Thoracic aorta (tissue), 2 donors: ENCODE measurements around the gene PHACTR1. TPM values are rescaled to one million over a fixed set of nuclear protein-coding genes. Genes with fewer than 3 reads are reported as not detected.
"Not testable (repeated sequence)": the region's sequence is repeated elsewhere in the genome, so short reads cannot be mapped to it uniquely, and the experiment has no call there.

Experiments used
- ATAC-seq: fragments of 150-250 bp; one replicate; pipeline ENCODE4 v1.8.0; 2017; ENCODE audit warnings: low read depth; ENCODE audit not compliant: insufficient number of reproducible peaks, low FRiP score
- DNase-seq: peaks from one replicate; pipeline ENCODE4 v3.0.0-alpha.2; 2020; ENCODE audit warnings: low spot score
- H3K27ac ChIP-seq, 2 donors: fragments of 200-600 bp; sonication (generic); 1 replicate in 1 of 2; 2 replicates in 1 of 2; pipeline ENCODE4 v1.5.1; 2016; ENCODE audit warnings: mild to moderate bottlenecking in 2 of 2, moderate library complexity in 2 of 2
- H3K27me3 ChIP-seq: fragments of 200-600 bp; sonication (generic); replicated peaks from 2 replicates; pipeline ENCODE4 v1.6.0; 2016; ENCODE audit warnings: mild to moderate bottlenecking; ENCODE audit not compliant: insufficient read depth
- H3K36me3 ChIP-seq: fragments of 200-600 bp; sonication (generic); one replicate; pipeline ENCODE4 v1.5.1; 2016
- H3K4me1 ChIP-seq, 2 donors: fragments of 200-600 bp; sonication (generic); 1 replicate in 1 of 2; 2 replicates in 1 of 2; pipeline versions ENCODE4 v1.5.1 to v1.6.0; 2016; ENCODE audit warnings: low read depth in 2 of 2, mild to moderate bottlenecking in 1 of 2; ENCODE audit not compliant: control insufficient read depth in 1 of 2
- H3K4me3 ChIP-seq: fragments of 200-600 bp; sonication (generic); 2 replicates; pipeline ENCODE4 v1.5.1; 2016; ENCODE audit warnings: mild to moderate bottlenecking
- H3K9me3 ChIP-seq: fragments of 200-600 bp; sonication (generic); 2 replicates; pipeline ENCODE4 v1.5.1; 2016
- total RNA-seq, 2 donors: library from RNA; depleted of rRNA; stranded (reverse); fragments of >200 nt; gene quantifications; one replicate each; pipeline versions ENCODE4 v1.1.0 to v1.2.3, GENCODE V29; 2016
- TF ChIP-seq, protein P1 (sequence below): fragments of 200-600 bp; sonication (generic); IDR thresholded peaks from one replicate; pipeline ENCODE4 v1.5.1; 2019; ENCODE audit warnings: antibody characterized with exemption

Gene PHACTR1
- total RNA-seq, 2 donors from 2014 or later, result 42.9 to 69.1 TPM

DNA sequence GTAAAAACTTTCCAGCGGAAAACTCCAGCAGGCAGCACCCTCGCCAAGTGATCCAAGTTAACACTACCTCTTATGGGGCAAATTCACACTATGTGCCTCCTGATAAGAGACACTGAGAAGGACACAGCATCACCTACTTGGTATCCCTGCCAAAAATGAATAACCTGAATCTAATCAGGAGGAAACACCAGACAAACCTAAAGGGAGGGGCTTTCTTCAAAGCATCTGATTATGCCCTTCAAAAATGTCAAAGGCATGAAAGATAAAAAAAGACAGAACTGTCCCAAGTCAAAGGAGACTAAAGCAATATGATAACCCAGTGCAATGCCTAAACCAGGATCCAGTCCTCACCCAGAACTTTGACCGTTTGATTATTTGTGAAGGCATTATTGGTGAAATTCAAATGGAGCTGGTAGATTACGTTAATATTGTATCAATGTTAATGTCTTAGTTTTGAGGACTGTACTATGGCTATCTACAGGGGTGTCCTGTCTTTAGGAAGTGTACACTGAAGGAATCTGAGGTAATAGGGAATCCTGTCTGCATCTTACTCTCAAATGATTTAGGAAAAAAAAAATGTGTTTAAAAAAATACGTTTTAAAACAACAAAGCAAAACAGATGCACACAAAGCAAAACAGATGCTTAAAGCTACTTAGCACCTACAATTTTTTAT, 603.5 kb downstream of the PHACTR1 start:
- Histone ChIP-seq H3K27me3 (no peaks in the 10 kb centered on the region), H3K4me3 (no peak overlapping the region), H3K9me3 (no peaks in the 10 kb centered on the region), H3K27ac (no peak overlapping the region), H3K4me1 (no peaks in the 10 kb centered on the region), H3K36me3 (peaks cover 48% of the 10 kb centered on the region)
- no peak for ATAC-seq
- DNase-seq, result no peak
- TF ChIP-seq, protein P1, sequence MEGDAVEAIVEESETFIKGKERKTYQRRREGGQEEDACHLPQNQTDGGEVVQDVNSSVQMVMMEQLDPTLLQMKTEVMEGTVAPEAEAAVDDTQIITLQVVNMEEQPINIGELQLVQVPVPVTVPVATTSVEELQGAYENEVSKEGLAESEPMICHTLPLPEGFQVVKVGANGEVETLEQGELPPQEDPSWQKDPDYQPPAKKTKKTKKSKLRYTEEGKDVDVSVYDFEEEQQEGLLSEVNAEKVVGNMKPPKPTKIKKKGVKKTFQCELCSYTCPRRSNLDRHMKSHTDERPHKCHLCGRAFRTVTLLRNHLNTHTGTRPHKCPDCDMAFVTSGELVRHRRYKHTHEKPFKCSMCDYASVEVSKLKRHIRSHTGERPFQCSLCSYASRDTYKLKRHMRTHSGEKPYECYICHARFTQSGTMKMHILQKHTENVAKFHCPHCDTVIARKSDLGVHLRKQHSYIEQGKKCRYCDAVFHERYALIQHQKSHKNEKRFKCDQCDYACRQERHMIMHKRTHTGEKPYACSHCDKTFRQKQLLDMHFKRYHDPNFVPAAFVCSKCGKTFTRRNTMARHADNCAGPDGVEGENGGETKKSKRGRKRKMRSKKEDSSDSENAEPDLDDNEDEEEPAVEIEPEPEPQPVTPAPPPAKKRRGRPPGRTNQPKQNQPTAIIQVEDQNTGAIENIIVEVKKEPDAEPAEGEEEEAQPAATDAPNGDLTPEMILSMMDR, result no peak

DNA sequence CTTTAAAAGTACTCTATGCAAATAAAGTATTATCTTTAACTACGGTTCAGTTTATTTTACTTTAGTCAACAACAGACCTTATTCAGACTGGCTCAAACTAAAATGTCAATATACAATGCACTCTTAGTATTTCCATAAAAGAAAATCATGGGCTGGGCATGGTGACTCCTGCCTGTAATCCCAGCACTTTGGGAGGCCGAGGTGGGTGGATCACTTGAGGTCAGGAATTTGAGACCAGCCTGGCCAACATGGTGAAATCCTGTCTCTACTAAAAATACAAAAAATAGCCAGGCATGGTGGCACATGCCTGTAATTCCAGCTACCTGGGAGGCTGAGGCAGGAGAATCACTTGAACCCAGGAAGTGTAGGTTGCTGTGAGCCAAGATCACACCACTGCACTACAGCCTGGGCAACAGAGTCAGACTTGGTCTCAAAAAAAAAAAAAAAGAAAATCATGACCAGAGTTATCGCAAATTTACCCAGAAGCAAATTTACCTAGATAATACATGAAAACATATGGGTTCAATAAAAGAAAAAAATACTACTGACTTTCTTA, 609.5 kb downstream of the PHACTR1 start:
- ATAC-seq, H3K27me3 ChIP-seq: not testable (repeated sequence)

DNA sequence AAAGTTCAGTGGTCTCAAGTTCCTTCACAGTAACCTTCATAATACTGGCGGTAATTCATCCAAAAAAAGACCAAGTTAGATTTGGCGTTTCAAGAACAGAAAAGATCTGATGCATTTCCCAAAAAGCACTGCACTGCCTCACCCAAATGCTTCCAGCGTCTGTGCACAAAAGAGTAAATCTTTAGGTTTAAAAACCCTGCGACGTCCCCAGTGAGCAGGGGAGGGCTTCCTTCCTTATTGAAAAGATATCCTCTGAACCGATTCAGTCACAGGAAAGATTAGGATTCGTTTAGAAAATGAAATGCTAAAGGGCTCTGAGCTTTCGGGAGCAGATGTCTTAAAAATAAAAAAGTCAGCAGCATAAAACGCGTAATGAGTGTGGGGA, 611.1 kb downstream of the PHACTR1 start:
- peak overlapping the region; percentile 88 to 92 for H3K27ac ChIP-seq
- H3K36me3 ChIP-seq, result peaks cover 7% of the 10 kb centered on the region
- DNase-seq, result no peak
- TF ChIP-seq, protein P1, result no peak
- H3K4me3 ChIP-seq, result peak overlapping the region; percentile 98
- no peaks in the 10 kb centered on the region for H3K27me3 ChIP-seq
- no peaks in the 10 kb centered on the region for H3K9me3 ChIP-seq
- peaks cover 7% of the 10 kb centered on the region in 2 donors for H3K4me1 ChIP-seq
- ATAC-seq, result no peak

More for the DNA sequence above, 609.5 kb downstream of the PHACTR1 start:
- not testable (repeated sequence) for H3K4me1 ChIP-seq, H3K9me3 ChIP-seq, DNase-seq, H3K27ac ChIP-seq, H3K4me3 ChIP-seq
- peaks cover 17% of the 10 kb centered on the region for H3K36me3 ChIP-seq

DNA sequence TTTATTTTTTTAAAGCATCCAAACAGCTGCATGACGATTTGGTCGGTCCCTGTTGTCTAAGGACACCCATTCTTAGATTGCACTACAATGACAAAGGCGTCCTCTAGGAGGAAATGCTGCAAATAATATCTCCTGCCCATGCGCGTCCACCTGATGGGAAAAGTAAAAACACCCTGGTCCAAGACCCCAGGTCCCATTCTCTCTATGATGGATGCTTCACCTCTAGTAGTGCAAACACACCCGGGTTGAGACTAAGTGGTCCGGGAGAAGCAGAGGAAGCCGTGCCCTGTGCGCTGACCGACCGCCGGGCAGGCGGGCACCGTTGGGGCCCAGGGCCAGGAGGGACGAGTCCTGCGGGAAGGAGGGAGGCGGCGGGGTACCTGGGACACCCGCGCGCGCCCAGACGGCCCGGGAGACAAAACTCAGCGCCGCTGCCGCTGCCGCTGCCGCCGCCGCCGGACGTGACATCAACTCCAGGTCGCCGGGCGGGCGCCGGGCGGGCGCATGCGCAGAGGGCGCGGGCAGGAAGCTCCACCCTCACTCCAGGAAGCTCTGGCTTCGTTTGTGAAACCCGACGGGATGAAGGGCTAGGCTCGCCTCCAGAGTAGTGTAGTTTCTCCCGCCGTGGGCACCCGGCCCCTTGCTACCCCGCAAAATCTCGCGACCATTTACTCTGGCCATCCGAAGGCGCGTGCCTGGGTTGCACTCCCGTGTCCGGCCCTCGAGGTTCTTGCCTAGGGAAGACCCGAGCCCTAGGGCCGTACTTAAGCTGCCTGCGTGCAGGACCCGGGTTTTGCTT, 611.7 kb downstream of the PHACTR1 start, which contains the start of gene TBC1D7:
Gene TBC1D7, minus strand, starts transcription at position 462 of the 799 bp plus-strand sequence. CDS start 1,639 bp downstream, outside the sequence.
- TF ChIP-seq, protein P1, result peak; percentile 21
- H3K36me3 ChIP-seq, result peaks cover under 1% of the 10 kb centered on the region

DNA sequence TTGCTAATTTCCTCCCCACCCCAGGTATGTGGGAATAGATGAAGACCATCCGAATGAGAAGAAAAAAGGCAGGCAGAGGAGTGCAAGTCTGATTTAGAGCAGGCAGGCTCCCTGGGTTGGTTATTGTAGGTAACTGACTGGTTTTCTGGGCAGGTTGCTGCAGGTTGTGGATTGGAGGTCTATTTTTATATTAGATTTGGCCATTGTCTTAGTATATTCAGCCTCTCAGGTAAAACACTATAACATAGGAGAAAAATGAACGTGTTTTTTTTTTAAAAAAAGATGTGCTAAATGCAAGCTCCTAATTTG, 612.3 kb downstream of the PHACTR1 start:
- DNase-seq (no peak), ATAC-seq (no peak)
- peak overlapping the region; percentile 98 for H3K4me3 ChIP-seq
- TF ChIP-seq, protein P1, result no peak
- H3K27me3 ChIP-seq, result no peaks in the 10 kb centered on the region
- H3K4me1 ChIP-seq, result peaks cover 7% of the 10 kb centered on the region in 2 donors
- no peaks in the 10 kb centered on the region for H3K36me3 ChIP-seq
- H3K9me3 ChIP-seq, result no peaks in the 10 kb centered on the region
- peak overlapping the region; percentile 88 to 92 for H3K27ac ChIP-seq

More for the DNA sequence above, 611.7 kb downstream of the PHACTR1 start, which contains the start of gene TBC1D7:
- ATAC-seq, result peak; percentile 91
- peak within 1 kb of the TSS; percentile 88 to 92 for H3K27ac ChIP-seq
- H3K4me3 ChIP-seq, result peak within 1 kb of the TSS; percentile 98
- no peaks in the 10 kb centered on the region for H3K9me3 ChIP-seq
- peaks cover 7% of the 10 kb centered on the region in 2 donors for H3K4me1 ChIP-seq
- DNase-seq, result peak; percentile 64
- H3K27me3 ChIP-seq, result no peaks in the 10 kb centered on the region
